HepG2 (cell line): ENCODE results near the gene AMPH. TPM values are rescaled to one million over a fixed set of nuclear protein-coding genes. Genes with fewer than 3 reads are reported as not detected.

Experiments
- ATAC-seq: fragments of 200-7000 bp; cut with Tn5 transposase; 3 replicates; pipeline ENCODE4 v1.9.1; 2020; ENCODE audit warnings: mild to moderate bottlenecking, moderate library complexity
- BruUV-seq: library from RNA; stranded (reverse); fragments of 400-500 nt; replicated peaks from 2 replicates; lab custom pipeline; 2021; lab: Mats Ljungman, UMichigan
- CTCF ChIA-PET: fragments of 300-600 bp; formaldehyde crosslinking; extraction: SDS; loops from one replicate; lab custom pipeline; 2021; ENCODE audit warnings: low total read pairs, inconsistent platforms, low intra/inter-chr PET ratio; lab: Yijun Ruan, JAX
- POLR2A ChIA-PET: fragments of 350-600 bp; sonication (Branson Sonifier 250); formaldehyde crosslinking; loops from one replicate; lab custom pipeline; 2020; ENCODE audit warnings: antibody characterized with exemption, inconsistent platforms; lab: Yijun Ruan, JAX
- DNase-seq: peaks from one replicate; pipeline ENCODE4 v3.0.0-alpha.2; 2015; ENCODE audit warnings: low spot score
- FAIRE-seq: peaks from 3 replicates; lab custom pipeline; 2011; peaks lifted over from hg19 to GRCh38; lab: Jason Lieb, UNC
- H2AFZ ChIP-seq: one replicate; pipeline ENCODE4 v1.6.1; 2011; ENCODE audit warnings: low read length, inconsistent platforms
- H3K27ac ChIP-seq: fragments of 300-600 bp; 3 replicates; pipeline ENCODE4 v1.8.0; 2011; ENCODE audit warnings: mixed run types, mild to moderate bottlenecking, mixed read lengths, low read length, inconsistent platforms; ENCODE audit not compliant: insufficient read depth; ENCODE audit errors: extremely low read length
- H3K27me3 ChIP-seq, 2 experiments: fragments of 200-600 bp in 1 of 2; 2 replicates in 1 of 2; 3 replicates in 1 of 2; pipeline versions ENCODE4 v1.6.0 to v1.8.0; 2011; ENCODE audit warnings: low read length in 2 of 2, mild to moderate bottlenecking in 2 of 2, moderate library complexity in 2 of 2, inconsistent platforms in 1 of 2; ENCODE audit not compliant: insufficient read depth in 2 of 2, control insufficient read depth in 1 of 2
- H3K36me3 ChIP-seq, 2 experiments: fragments of 200-600 bp in 1 of 2; replicated peaks in 1 of 2; 2 replicates in 1 of 2; 3 replicates in 1 of 2; pipeline versions ENCODE4 v1.5.1 to v1.8.0; 2011; ENCODE audit warnings: low read length in 2 of 2, inconsistent platforms in 1 of 2; ENCODE audit not compliant: insufficient read depth in 2 of 2, control insufficient read depth in 1 of 2
- H3K4me1 ChIP-seq: 2 replicates; pipeline ENCODE4 v1.5.1; 2012; ENCODE audit warnings: low read length, inconsistent platforms; ENCODE audit not compliant: insufficient read depth
- H3K4me2 ChIP-seq: 2 replicates; pipeline ENCODE4 v1.6.0; 2011; ENCODE audit warnings: low read depth, low read length, inconsistent platforms
- H3K4me3 ChIP-seq, 3 experiments: fragments of 200-600 bp in 1 of 3; sonication (generic), shearing (Covaris generic) in 1 of 3; replicated peaks in 1 of 3; 2 replicates each; pipeline ENCODE4 v1.5.1; 2011 to 2016; ENCODE audit warnings: low read length in 3 of 3, inconsistent platforms in 2 of 3, low read depth in 2 of 3, mild to moderate bottlenecking in 2 of 3, control low read depth in 1 of 3, mixed read lengths in 1 of 3; ENCODE audit not compliant: insufficient read depth in 1 of 3
- H3K79me2 ChIP-seq: one replicate; pipeline ENCODE4 v1.6.1; 2011; ENCODE audit warnings: low read length, inconsistent platforms; ENCODE audit not compliant: insufficient read depth
- H3K9ac ChIP-seq: 2 replicates; pipeline ENCODE4 v1.6.0; 2011; ENCODE audit warnings: mild to moderate bottlenecking, low read depth, low read length, inconsistent platforms; ENCODE audit not compliant: insufficient read depth
- H3K9me3 ChIP-seq: 2 replicates; pipeline ENCODE4 v1.5.1; 2012; ENCODE audit warnings: mild to moderate bottlenecking, low read length
- H4K20me1 ChIP-seq: 2 replicates; pipeline ENCODE4 v1.6.0; 2011; ENCODE audit warnings: inconsistent platforms, mild to moderate bottlenecking, low read length, moderate library complexity; ENCODE audit not compliant: insufficient read depth
- ASH2L ChIP-seq: fragments of 300-600, 200-600 bp; sonication (generic); IDR thresholded peaks from 2 replicates; pipeline ENCODE4 v1.7.0; 2017; ENCODE audit warnings: low read depth, mild to moderate bottlenecking, moderate library complexity, mixed read lengths, low read length; ENCODE audit not compliant: insufficient read length
- DNMT3B ChIP-seq: conservative IDR thresholded peaks from 2 replicates; pipeline ENCODE4 v1.6.1; 2016; ENCODE audit warnings: missing biosample characterization, control low read depth
- NCOA5 ChIP-seq: sonication (generic); formaldehyde crosslinking; IDR thresholded peaks from 2 replicates; pipeline ENCODE4 v1.4.0; 2020; ENCODE audit warnings: missing genetic modification reagents
- RBM39 ChIP-seq: fragments of 200-400 bp; formaldehyde crosslinking; IDR thresholded peaks from one replicate; pipeline ENCODE4 v1.6.1; 2018; ENCODE audit warnings: antibody characterized with exemption, mild to moderate bottlenecking, low read depth, low read length; ENCODE audit not compliant: poor library complexity, severe bottlenecking
- SALL2 ChIP-seq: sonication (generic); formaldehyde crosslinking; IDR thresholded peaks from 2 replicates; pipeline ENCODE4 v1.8.1; 2023; ENCODE audit warnings: mild to moderate bottlenecking, missing genetic modification reagents, inconsistent platforms
- TGIF2 ChIP-seq: IDR thresholded peaks from 2 replicates; pipeline ENCODE4 v1.6.1; 2016; ENCODE audit warnings: control low read depth, missing compliant biosample characterization
- ZFP90 ChIP-seq: sonication (generic); formaldehyde crosslinking; IDR thresholded peaks from 2 replicates; pipeline ENCODE4 v1.8.0; 2022; ENCODE audit warnings: missing genetic modification reagents, mild to moderate bottlenecking, inconsistent platforms, borderline replicate concordance
- ZNF230 ChIP-seq: sonication (generic); formaldehyde crosslinking; IDR thresholded peaks from 2 replicates; pipeline ENCODE4 v1.4.0; 2020; ENCODE audit warnings: mild to moderate bottlenecking, missing genetic modification reagents
- ZNF274 ChIP-seq: sonication (generic); formaldehyde crosslinking; IDR thresholded peaks from 2 replicates; pipeline ENCODE4 v1.5.1; 2020; ENCODE audit warnings: mild to moderate bottlenecking, missing genetic modification reagents
- ZNF282 ChIP-seq: fragments of 450-650 bp; IDR thresholded peaks from 2 replicates; pipeline ENCODE4 v1.6.1; 2018; ENCODE audit not compliant: partially characterized antibody
- WGBS: methylation state at CpG from one replicate; pipeline ENCODE4 v1.1.6; 2017; ENCODE audit warnings: low lambda C conversion rate; 5-methylcytosine and 5-hydroxymethylcytosine counted together
- in situ Hi-C: cut with HindIII; loops from 2 replicates; pipeline ENCODE4 v1.10.0; 2017; ENCODE audit warnings: low pct_unique_long_range_greater_than_20kb; ENCODE audit not compliant: extremely low pct_ligation_motif_present
- intact Hi-C: fragments of 100-400 bp; cut with micrococcal nuclease; formaldehyde crosslinking; loops from one replicate; pipeline ENCODE4 v1.10.0; 2022; ENCODE audit not compliant: unreplicated experiment
- polyA plus RNA-seq, 8 experiments: library from polyadenylated mRNA; depleted of rRNA in 3 of 8; stranded (reverse) in 7 of 8; unstranded in 1 of 8; fragments of >200 nt; fragmentation: Illumina TruSeq in 4 of 8; extraction: Trizol in 4 of 8; gene quantifications; 2 replicates each; pipeline versions ENCODE4 v1.2.1 to v1.2.3, GENCODE V29; 2011 to 2016; ENCODE audit warnings: low read depth in 4 of 8, missing spikeins in 1 of 8, mixed read lengths in 1 of 8; ENCODE audit not compliant: insufficient read depth in 1 of 8
- total RNA-seq, 5 experiments: library from RNA; depleted of rRNA; stranded (reverse); fragments of >200 nt; fragmentation: Illumina TruSeq; extraction: Trizol; gene quantifications; 2 replicates each; pipeline ENCODE4 v1.2.3, GENCODE V29; 2016; ENCODE audit warnings: low read depth in 1 of 5
- TF ChIP-seq, protein P1 (sequence below): sonication (generic); formaldehyde crosslinking; IDR thresholded peaks from 2 replicates; pipeline ENCODE4 v1.4.0; 2020; ENCODE audit warnings: missing genetic modification reagents
- TF ChIP-seq, protein P2 (sequence below): sonication (generic); formaldehyde crosslinking; IDR thresholded peaks from 2 replicates; pipeline ENCODE4 v1.8.0; 2023; ENCODE audit warnings: mild to moderate bottlenecking, missing genetic modification reagents
- TF ChIP-seq, protein P3 (sequence below): sonication (generic); formaldehyde crosslinking; IDR thresholded peaks from 2 replicates; pipeline ENCODE4 v1.4.0; 2020; ENCODE audit warnings: missing genetic modification reagents

Gene AMPH
- total and polyA plus RNA-seq, 2 of the 13 experiments (the other 11 are each of a cell fraction or from before 2014, with no cell fraction given): not detected

DNA sequence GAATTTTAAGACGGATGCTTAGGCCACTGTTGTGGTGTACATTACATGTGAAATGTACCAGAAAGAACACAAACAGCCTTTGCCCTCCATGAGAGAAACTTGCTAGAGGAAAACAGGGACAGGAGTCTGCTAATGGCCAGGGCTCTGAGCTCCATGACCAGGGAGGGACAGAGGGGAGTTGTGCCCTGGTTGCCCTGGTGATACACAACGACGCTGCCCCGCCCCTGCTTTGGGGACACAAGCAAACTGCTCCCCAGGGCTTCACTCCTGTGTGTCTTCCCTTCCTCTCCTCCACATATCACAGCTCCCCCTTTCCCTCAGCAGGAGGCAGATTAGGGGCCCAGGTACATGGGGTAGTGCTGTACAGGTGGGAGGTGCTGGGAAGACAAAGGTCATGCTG is 36.2 kb downstream of the AMPH start:
- no peaks in the 10 kb centered on the region for H3K79me2 ChIP-seq
- ATAC-seq (no peak), FAIRE-seq (no peak), DNase-seq (no peak)
- H3K4me1 ChIP-seq: no peaks in the 10 kb centered on the region
- ChIA-PET CTCF (no interaction called here), POLR2A (no interaction called here)
- no peak overlapping the region for H3K9ac ChIP-seq
- H2AFZ ChIP-seq: no peak overlapping the region
- peaks cover 0 to 4% of the 10 kb centered on the region in 2 experiments; a peak in 1 of 5 replicates for H3K27me3 ChIP-seq
- intact Hi-C loops: no loop called here
- 8% methylated on average over 1 of the region's 4 CpGs for WGBS
- H3K9me3 ChIP-seq: no peaks in the 10 kb centered on the region
- in situ Hi-C loops: no loop called here
- H3K4me2 ChIP-seq: no peak overlapping the region
- H3K36me3 ChIP-seq: no peaks in the 10 kb centered on the region
- H3K27ac ChIP-seq: no peak overlapping the region
- no peak overlapping the region for H3K4me3 ChIP-seq
- no TSS peak for BruUV-seq
- H4K20me1 ChIP-seq: no peaks in the 10 kb centered on the region
- TF ChIP-seq ZFP90 (no peak), TGIF2 (CRISPR knock-in tag) (no peak), ZNF282 (no peak), SALL2 (CRISPR knock-in tag) (no peak), ZNF274 (CRISPR knock-in tag) (no peak), ZNF230 (CRISPR knock-in tag) (no peak), RBM39 (no peak), DNMT3B (no peak), NCOA5 (CRISPR knock-in tag) (no peak), ASH2L (no peak)
- TF ChIP-seq, protein P1, sequence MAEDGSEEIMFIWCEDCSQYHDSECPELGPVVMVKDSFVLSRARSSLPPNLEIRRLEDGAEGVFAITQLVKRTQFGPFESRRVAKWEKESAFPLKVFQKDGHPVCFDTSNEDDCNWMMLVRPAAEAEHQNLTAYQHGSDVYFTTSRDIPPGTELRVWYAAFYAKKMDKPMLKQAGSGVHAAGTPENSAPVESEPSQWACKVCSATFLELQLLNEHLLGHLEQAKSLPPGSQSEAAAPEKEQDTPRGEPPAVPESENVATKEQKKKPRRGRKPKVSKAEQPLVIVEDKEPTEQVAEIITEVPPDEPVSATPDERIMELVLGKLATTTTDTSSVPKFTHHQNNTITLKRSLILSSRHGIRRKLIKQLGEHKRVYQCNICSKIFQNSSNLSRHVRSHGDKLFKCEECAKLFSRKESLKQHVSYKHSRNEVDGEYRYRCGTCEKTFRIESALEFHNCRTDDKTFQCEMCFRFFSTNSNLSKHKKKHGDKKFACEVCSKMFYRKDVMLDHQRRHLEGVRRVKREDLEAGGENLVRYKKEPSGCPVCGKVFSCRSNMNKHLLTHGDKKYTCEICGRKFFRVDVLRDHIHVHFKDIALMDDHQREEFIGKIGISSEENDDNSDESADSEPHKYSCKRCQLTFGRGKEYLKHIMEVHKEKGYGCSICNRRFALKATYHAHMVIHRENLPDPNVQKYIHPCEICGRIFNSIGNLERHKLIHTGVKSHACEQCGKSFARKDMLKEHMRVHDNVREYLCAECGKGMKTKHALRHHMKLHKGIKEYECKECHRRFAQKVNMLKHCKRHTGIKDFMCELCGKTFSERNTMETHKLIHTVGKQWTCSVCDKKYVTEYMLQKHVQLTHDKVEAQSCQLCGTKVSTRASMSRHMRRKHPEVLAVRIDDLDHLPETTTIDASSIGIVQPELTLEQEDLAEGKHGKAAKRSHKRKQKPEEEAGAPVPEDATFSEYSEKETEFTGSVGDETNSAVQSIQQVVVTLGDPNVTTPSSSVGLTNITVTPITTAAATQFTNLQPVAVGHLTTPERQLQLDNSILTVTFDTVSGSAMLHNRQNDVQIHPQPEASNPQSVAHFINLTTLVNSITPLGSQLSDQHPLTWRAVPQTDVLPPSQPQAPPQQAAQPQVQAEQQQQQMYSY (CRISPR knock-in tag): no peak
- TF ChIP-seq, protein P2, sequence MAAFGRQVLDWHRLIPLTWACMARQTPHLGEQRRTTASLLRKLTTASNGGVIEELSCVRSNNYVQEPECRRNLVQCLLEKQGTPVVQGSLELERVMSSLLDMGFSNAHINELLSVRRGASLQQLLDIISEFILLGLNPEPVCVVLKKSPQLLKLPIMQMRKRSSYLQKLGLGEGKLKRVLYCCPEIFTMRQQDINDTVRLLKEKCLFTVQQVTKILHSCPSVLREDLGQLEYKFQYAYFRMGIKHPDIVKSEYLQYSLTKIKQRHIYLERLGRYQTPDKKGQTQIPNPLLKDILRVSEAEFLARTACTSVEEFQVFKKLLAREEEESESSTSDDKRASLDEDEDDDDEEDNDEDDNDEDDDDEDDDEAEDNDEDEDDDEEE (CRISPR knock-in tag): no peak
- TF ChIP-seq, protein P3, sequence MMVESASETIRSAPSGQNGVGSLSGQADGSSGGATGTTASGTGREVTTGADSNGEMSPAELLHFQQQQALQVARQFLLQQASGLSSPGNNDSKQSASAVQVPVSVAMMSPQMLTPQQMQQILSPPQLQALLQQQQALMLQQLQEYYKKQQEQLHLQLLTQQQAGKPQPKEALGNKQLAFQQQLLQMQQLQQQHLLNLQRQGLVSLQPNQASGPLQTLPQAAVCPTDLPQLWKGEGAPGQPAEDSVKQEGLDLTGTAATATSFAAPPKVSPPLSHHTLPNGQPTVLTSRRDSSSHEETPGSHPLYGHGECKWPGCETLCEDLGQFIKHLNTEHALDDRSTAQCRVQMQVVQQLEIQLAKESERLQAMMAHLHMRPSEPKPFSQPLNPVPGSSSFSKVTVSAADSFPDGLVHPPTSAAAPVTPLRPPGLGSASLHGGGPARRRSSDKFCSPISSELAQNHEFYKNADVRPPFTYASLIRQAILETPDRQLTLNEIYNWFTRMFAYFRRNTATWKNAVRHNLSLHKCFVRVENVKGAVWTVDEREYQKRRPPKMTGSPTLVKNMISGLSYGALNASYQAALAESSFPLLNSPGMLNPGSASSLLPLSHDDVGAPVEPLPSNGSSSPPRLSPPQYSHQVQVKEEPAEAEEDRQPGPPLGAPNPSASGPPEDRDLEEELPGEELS (CRISPR knock-in tag): no peak
